MM.1S (cell line): Measurements from ENCODE around the gene RNF150.

Experiments
- CTCF ChIP-seq: fragments of 300-600 bp; sonication (generic); IDR thresholded peaks from 2 replicates; pipeline ENCODE4 v1.5.1; 2016; ENCODE audit warnings: antibody characterized with exemption, low read length, mixed read lengths
- EZH2 ChIP-seq: fragments of 300-600 bp; sonication (generic); optimal IDR thresholded peaks from 2 replicates; pipeline ENCODE3; 2017; ENCODE audit warnings: low read depth, mild to moderate bottlenecking, antibody characterized with exemption, low read length, mixed read lengths
- EZH2phosphoT487 ChIP-seq: fragments of 300-600 bp; sonication (generic); IDR thresholded peaks from 2 replicates; pipeline ENCODE4 v1.6.1; 2018; ENCODE audit warnings: antibody characterized with exemption, low read length

GRCh38 chr4:141041021-141041476, 92.2 kb downstream of the RNF150 start:
- no peak for TF ChIP-seq CTCF
- TF ChIP-seq EZH2, result no peak
- no peak for TF ChIP-seq EZH2phosphoT487
